ENCODE measurements around the gene UGGT2.

GRCh38 chr13:95784161-95784899, 268.9 kb downstream of the UGGT2 start:
- TF ChIP-seq CTCF (IDR thresholded peaks at IDR 0.05) (no peak), POLR2A (IDR thresholded peaks at IDR 0.05) (no peak)

Measured in adrenal gland (tissue), 5 donors.